GM12891 (cell line): ENCODE results near the gene IL18BP.

Experiments
- POLR2A ChIP-seq: IDR thresholded peaks from 2 replicates; pipeline ENCODE4 v1.6.1; 2011; ENCODE audit warnings: low read depth, low read length, control low read depth
- POLR2AphosphoS5 ChIP-seq: IDR thresholded peaks from 2 replicates; pipeline ENCODE4 v1.6.1; 2011; ENCODE audit warnings: low read depth, low read length, control low read depth

DNA sequence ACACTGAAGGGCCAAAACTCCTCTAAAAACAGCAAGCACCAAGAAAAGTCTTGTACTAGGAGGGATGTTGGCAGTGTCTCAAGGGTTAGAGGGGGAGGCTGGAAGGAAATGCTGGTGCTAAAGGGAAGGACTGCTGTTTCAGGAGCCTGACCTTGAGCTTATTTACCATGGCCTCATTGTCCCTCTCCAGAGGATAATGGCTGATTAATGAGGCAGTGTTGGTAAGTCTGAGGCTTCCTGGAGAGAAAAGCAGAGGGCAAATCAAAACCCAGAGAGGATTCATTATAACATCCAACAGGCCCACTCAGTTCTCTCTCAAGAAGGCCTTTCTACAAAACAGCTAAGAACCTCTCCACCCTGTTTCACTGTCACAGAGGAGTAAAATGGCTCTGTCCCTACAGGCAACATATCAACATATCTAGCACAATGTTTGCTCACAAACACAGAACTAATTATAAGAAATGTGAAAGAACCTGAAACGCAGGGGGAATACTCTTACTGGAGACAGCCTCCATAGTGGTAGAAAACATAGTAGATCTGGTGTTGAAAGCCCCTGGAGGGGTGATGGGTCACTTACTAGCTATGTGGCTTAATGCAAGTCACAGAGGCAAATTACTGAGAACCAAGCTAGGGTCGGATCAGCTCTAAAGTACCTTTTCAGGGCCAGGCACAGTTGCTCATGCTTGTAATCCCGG, 50.2 kb downstream of the IL18BP start:
- TF ChIP-seq POLR2AphosphoS5, result no peak
- TF ChIP-seq POLR2A, result no peak
